ENCODE results near the gene LHX8. TPM values are rescaled to one million over a fixed set of nuclear protein-coding genes. Genes with fewer than 3 reads are reported as not detected.
A peak's percentile ranks its signal among the peaks of the same experiment; 100 is the strongest.

The LHX8 gene
- total RNA-seq, 1 experiment from 2014 or later = not detected

- intact Hi-C loops (cut with micrococcal nuclease) = no loop called here
- no TSS peak for BruUV-seq (replicated peaks)
- ChIA-PET POLR2A (no interaction called here), CTCF (interaction anchor here (1.3 to 1.9 kb wide), 4 partner anchors 9 to 426 kb away, joined by 4 to 11 read pairs (median 5); no protein-coding TSS in a partner anchor)
- H3K36me3 Mint-ChIP-seq (ENCODE audit: insufficient read depth, unreplicated experiment) = no peaks in the 10 kb centered on the region
- DNase-seq (ENCODE audit: unreplicated experiment) = no peak
- no peak overlapping the region for H3K4me3 Mint-ChIP-seq (ENCODE audit: unreplicated experiment)
- no peak overlapping the region for H3K27ac Mint-ChIP-seq (ENCODE audit: low read depth, unreplicated experiment)
- H3K4me1 Mint-ChIP-seq (ENCODE audit: insufficient read depth, unreplicated experiment) = peaks cover 6% of the 10 kb centered on the region
- H3K27me3 Mint-ChIP-seq (ENCODE audit: insufficient read depth, unreplicated experiment) = peaks cover 45% of the 10 kb centered on the region
- no peaks in the 10 kb centered on the region for H3K9me3 Mint-ChIP-seq (ENCODE audit: unreplicated experiment)
- TF ChIP-seq CTCF (IDR thresholded peaks at IDR 0.05; ENCODE audit: unreplicated experiment) = no peak
Observed at GRCh38 chr1:75198163-75198562, 64.0 kb downstream of the LHX8 start.

GRCh38 chr1:75198761-75199160 lies 64.6 kb downstream of the LHX8 start:
- peaks cover 39% of the 10 kb centered on the region for H3K27me3 Mint-ChIP-seq (ENCODE audit: insufficient read depth, unreplicated experiment)
- BruUV-seq (replicated peaks) = TSS peak; percentile 10
- H3K36me3 Mint-ChIP-seq (ENCODE audit: insufficient read depth, unreplicated experiment) = no peaks in the 10 kb centered on the region

GRCh38 chr1:75202751-75203150 lies 68.6 kb downstream of the LHX8 start:
- H3K4me1 Mint-ChIP-seq (ENCODE audit: insufficient read depth, unreplicated experiment) = peaks cover 6% of the 10 kb centered on the region

More at GRCh38 chr1:75198761-75199160, 64.6 kb downstream of the LHX8 start:
- ChIA-PET POLR2A (interaction anchor here (0.7 kb wide), 1 partner anchor 234 kb away, joined by 3 read pairs; no protein-coding TSS in a partner anchor), CTCF (interaction anchor here (0.7 to 1.9 kb wide), 4 partner anchors 8 to 426 kb away, joined by 3 to 11 read pairs (median 5); no protein-coding TSS in a partner anchor)
- intact Hi-C loops (cut with micrococcal nuclease) = no loop called here
- Mint-ChIP-seq H3K27ac (ENCODE audit: low read depth, unreplicated experiment) (no peak overlapping the region), H3K4me3 (ENCODE audit: unreplicated experiment) (no peak overlapping the region), H3K9me3 (ENCODE audit: unreplicated experiment) (no peaks in the 10 kb centered on the region), H3K4me1 (ENCODE audit: insufficient read depth, unreplicated experiment) (peaks cover 6% of the 10 kb centered on the region)
- no peak for DNase-seq (ENCODE audit: unreplicated experiment)
- TF ChIP-seq CTCF (IDR thresholded peaks at IDR 0.05; ENCODE audit: unreplicated experiment) = no peak

More at GRCh38 chr1:75202751-75203150, 68.6 kb downstream of the LHX8 start:
- H3K27me3 Mint-ChIP-seq (ENCODE audit: insufficient read depth, unreplicated experiment) = peaks cover 13% of the 10 kb centered on the region
- no peak for DNase-seq (ENCODE audit: unreplicated experiment)
- POLR2A ChIA-PET = interaction anchor here (1.0 to 1.2 kb wide), 2 partner anchors 435 to 442 kb away, joined by 3 read pairs; no protein-coding TSS in a partner anchor
- intact Hi-C loops (cut with micrococcal nuclease) = loop anchor here (1.0 kb wide), 2 partner anchors 149 to 430 kb away; no protein-coding TSS in a partner anchor
- TF ChIP-seq CTCF (IDR thresholded peaks at IDR 0.05; ENCODE audit: unreplicated experiment) = no peak
- H3K4me3 Mint-ChIP-seq (ENCODE audit: unreplicated experiment) = no peak overlapping the region
- no TSS peak for BruUV-seq (replicated peaks)
- CTCF ChIA-PET = interaction anchor here (0.5 to 4.5 kb wide), 36 partner anchors 9 to 490 kb away, joined by 3 to 56 read pairs (median 4); partner anchors contain the start of genes CRYZ and TYW3
- no peaks in the 10 kb centered on the region for H3K36me3 Mint-ChIP-seq (ENCODE audit: insufficient read depth, unreplicated experiment)
- H3K27ac Mint-ChIP-seq (ENCODE audit: low read depth, unreplicated experiment) = no peak overlapping the region
- no peaks in the 10 kb centered on the region for H3K9me3 Mint-ChIP-seq (ENCODE audit: unreplicated experiment)

All from MCF 10A (cell line).